ENCODE results near the gene GNB5.
"Not testable (repeated sequence)": the region's sequence is repeated elsewhere in the genome, so short reads cannot be mapped to it uniquely, and the experiment has no call there.

Gene GNB5

GRCh38 chr15:52165494-52166131 is 25.6 kb downstream of the GNB5 start:
- not testable (repeated sequence) for DNase-seq (ENCODE audit: low read depth)

- no peak for DNase-seq (ENCODE audit: low read depth)
These were observed 26.4 kb downstream of the GNB5 start for GRCh38 chr15:52164631-52165265.

GRCh38 chr15:52163321-52164190 is 27.6 kb downstream of the GNB5 start:
- DNase-seq (ENCODE audit: low read depth): no peak

GRCh38 chr15:52162876-52163275 is 28.3 kb downstream of the GNB5 start:
- DNase-seq (ENCODE audit: low read depth): no peak

- DNase-seq (ENCODE audit: low read depth): no peak
These were observed 28.9 kb downstream of the GNB5 start for GRCh38 chr15:52162260-52162659.

DNA sequence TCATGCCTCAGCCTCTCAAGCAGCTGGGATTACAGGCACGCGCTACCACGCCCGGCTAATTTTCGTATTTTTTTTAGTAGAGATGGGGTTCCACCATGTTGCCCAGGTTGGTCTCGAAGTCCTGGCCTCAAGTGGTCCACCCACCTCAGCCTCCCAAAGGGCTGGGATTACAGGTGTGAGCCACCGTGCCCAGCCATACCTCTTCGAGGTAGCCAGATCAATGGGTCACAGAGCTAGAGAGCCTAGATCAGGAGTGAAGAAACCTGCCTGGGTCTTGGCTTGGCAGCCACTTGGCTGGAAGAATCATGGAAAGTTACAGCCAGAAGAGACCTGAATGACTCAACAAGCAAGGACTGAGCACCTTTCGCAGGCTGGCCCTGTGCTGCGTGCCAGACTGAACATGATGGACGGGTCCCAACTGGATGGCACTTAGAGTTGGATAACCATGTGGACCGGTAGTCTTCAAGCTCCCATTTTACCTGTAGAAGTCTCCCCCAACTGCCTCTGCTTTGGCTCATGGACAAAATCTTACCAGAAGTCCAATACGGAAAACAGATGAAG is 29.7 kb downstream of the GNB5 start:
- DNase-seq (ENCODE audit: low read depth): no peak

- no peak for DNase-seq (ENCODE audit: low read depth)
These were observed 31.5 kb downstream of the GNB5 start for GRCh38 chr15:52159645-52160044.

DNA sequence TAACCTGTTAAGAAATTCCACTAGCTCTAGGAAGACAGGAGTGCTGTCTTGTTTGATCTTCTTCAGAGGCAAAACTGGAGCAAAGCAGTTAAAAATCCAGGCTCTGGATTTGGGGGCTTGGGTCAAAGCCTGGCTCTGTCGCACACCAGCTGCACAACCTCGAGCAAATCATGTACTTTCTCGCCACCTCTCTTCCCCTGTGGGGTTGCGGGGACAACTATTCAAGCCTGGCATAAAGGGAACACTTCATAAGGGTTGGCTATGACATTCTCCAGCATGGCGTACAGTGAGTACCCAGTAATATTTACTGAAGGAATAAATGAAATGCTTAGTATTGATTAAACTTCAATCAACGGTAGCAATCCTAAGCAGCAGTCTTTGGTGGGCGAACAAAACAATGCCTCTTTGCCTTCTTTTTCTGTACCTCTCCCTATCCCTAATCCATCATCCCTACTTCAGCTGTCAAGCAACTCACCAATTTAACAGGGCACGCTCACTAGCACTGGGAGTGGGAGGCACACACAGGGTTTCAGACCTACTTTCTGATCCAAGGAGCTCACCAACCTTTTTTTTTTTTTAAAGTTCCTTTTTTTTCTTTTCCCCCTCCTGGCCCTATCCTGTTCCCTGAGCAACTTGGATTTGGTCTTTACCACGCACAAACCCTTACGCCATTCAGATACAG is 33.0 kb downstream of the GNB5 start:
- no peak for DNase-seq (ENCODE audit: low read depth)

DNA sequence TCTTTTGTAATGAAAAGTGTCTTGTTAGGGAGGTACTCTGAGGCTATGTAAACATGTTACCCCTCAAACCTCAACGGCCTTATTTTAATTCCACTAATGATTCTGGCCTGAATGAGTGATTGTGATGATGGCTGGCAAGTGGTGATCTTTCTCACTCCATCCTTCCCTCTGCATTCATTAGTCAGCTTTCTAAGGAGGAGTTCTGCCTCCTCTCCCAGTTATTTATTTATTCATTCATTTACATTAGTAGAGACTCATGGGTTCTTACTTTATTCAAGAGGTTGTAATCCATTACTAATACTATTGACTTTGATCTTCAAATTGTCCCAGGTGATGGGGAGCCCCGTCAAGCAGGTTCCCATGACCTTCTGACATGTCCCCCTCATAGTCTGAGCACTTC is 35.3 kb downstream of the GNB5 start:
- no peak for DNase-seq (ENCODE audit: low read depth)

GRCh38 chr15:52154896-52155865 is 36.0 kb downstream of the GNB5 start:
- no peak for DNase-seq (ENCODE audit: low read depth)

DNA sequence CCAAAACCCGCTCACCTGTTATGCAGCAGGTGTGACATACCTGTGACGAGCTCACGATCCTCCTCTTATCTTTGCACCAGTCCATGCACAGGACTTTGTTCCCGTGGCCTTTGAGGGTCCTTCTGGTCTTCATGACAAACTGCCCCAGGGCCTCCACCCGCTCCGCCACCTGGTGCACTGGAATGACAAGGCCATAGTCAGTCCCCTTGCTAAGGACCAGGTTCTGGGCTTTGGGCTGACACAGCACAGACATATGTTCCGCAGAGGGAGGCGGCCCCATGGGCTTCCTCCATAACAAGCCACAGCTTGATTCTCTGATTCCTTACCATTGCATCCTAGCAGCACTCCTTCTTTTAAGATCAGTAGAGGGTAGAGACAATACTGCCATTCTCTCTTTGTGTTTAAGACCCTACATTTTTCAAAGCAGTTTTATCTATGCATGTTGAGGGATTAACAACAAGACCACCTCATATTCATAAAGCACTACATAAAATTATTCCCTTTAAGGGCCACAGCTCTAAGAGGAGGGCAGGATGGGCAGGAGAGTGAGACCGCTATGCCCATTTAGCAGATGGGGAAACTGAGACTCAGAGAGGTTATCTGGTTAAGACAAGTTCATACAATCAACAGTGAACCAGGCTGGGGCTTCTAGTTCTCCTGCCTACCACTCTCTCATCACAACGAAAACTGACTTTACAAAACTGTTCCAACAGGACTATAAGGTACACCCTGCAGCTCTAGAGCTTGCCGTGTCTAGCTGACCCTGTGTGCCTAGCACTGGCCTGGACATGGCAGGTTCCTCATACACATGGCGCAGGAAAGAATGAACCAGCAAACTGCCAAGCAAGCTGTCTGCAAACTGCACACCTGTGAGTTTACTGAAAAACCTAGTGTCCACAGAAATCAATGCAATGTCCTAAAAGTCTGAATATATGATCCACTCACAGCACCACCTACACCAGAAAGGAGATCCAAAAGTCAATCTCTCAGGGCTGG is 37.0 kb downstream of the GNB5 start:
- no peak for DNase-seq (ENCODE audit: low read depth)

GRCh38 chr15:52151353-52151752 is 39.8 kb downstream of the GNB5 start:
- no peak for DNase-seq (ENCODE audit: low read depth)

GRCh38 chr15:52150871-52151270 is 40.3 kb downstream of the GNB5 start:
- DNase-seq (ENCODE audit: low read depth): no peak

GRCh38 chr15:52150043-52150825 is 41.0 kb downstream of the GNB5 start:
- DNase-seq (ENCODE audit: low read depth): no peak

DNA sequence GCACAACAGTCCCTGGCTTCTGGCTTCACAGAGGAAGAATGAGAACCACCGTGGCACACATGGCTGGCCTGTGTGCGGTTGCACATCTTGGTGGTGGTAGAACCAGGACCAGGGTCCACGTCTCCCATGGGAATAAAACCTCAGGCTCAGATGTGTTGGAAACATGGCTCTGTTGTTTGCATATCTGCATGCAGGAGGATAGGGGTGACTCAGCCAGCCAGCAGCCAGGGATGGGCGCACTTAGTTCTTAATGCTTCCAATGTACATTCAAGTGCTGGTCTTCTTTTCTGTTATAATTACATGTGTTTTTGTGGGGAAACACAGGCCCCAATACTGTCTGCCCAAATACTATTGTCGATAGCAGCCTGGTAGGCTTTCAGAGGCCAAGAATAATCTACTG is 42.8 kb downstream of the GNB5 start:
- no peak for DNase-seq (ENCODE audit: low read depth)

DNA sequence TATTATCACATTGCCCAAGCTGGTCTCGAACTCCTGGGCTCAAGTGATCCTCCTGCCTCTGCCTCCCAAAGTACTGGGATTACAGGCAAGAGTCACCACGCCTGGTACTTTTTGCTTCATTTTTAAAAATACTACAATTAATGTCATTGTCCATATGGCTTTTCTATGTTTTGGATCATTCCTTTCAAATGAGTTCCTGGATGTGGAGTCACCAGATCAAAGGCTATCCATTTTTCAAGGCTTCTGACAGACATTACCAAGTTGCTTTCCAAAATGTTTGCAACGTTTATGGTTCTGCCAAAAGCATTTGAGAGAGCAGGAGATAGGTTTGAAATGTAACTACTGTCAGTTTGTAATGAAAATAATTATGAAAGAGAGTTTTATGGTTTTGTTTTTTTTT is 44.4 kb downstream of the GNB5 start:
- no peak for DNase-seq (ENCODE audit: low read depth)

DNA sequence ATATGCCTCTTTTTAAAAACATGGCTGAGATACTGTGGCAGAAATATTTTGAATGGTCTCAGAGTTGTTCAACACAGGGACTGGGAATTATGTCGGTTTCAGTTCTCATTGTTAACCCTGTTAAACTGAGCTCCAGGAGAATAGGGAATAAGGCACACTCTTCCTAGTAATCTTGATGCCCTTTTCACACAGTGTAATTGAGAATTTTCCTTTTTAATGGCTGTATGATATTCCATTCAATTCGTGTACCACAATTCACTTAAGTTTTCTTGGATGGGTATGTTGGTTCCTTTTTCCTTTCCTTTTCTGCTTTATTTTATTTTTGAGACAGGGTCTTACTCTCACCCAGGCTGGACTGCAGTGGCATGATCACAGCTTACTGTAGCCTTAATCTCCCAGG is 44.9 kb downstream of the GNB5 start:
- no peak for DNase-seq (ENCODE audit: low read depth)

DNA sequence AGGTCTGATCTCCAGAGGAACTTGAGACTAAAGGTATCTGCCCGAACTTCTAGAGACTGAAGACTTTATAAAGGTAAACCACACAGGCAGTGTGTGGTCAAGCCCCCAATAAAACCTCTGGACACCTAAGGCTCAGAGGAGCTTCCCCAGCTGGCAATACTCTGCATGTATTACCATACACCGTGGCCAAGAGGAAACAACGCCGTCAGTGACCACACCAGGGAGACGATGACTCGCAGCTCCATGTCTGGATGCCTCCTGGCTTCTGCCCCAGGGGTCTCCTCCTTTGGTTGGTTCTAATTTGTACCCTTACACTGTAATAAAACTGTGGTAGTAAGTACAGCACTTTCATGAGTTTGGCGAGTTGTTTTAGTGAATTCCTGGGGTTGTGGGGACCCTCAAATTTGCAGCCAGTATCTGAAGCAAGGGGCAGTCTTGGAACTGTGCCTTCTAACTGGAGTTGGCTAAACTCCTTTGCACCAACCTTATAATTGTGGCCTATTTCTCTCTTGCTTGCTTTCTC is 46.5 kb downstream of the GNB5 start:
- DNase-seq (ENCODE audit: low read depth): no peak

DNA sequence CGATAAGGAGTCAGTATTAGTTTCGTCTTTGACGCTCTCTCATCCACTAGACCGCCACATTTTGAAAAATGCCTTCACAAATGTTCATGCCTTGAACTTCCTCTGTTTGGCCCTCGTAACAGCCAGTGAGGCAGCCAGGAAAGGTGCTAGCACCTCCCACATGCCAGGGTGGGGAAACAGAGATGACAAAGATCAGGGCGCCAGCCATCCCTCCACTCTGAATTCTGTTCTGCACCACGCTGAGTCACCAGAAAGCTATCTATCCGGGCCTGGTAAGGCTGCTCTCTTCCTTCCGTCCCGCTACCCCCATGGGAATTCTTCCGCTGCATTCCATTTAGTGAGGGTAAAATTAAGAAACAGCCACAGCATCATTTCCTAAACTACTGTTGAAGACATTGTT is 47.3 kb downstream of the GNB5 start:
- peak; percentile 41 for DNase-seq (ENCODE audit: low read depth)

Measured in stromal cell of bone marrow (primary cell).